K562 (cell line): ENCODE results near the gene HEPACAM2. TPM values are rescaled to one million over a fixed set of nuclear protein-coding genes. Genes with fewer than 3 reads are reported as not detected.

Experiments used
- CBX2 ChIP-seq: fragments of 200-600 bp; sonication (generic); IDR thresholded peaks from one replicate; pipeline ENCODE4 v1.6.1; 2012; ENCODE audit warnings: mild to moderate bottlenecking, low read length, inconsistent platforms; ENCODE audit not compliant: insufficient read depth, poor library complexity, severe bottlenecking
- JUND ChIP-seq, 2 experiments: IDR thresholded peaks; 2 replicates in 1 of 2; 3 replicates in 1 of 2; pipeline ENCODE4 v1.6.1; 2011; ENCODE audit warnings: borderline replicate concordance in 2 of 2, low read depth in 2 of 2, low read length in 2 of 2, improper control_type of control experiment in 1 of 2, missing biosample characterization in 1 of 2, missing genetic modification characterization in 1 of 2, missing genetic modification reagents in 1 of 2
- PRPF4 ChIP-seq: fragments of 200-400 bp; formaldehyde crosslinking; IDR thresholded peaks from one replicate; pipeline ENCODE4 v1.6.1; 2017; ENCODE audit warnings: low read length, low read depth, mild to moderate bottlenecking; ENCODE audit not compliant: insufficient read depth, poor library complexity, severe bottlenecking
- SMAD3 ChIP-seq: fragments of 450-650 bp; formaldehyde crosslinking; conservative IDR thresholded peaks from 2 replicates; pipeline ENCODE4 v1.4.0; 2020; ENCODE audit warnings: mild to moderate bottlenecking
- ZBTB8A ChIP-seq: fragments of 450-650 bp; IDR thresholded peaks from 2 replicates; pipeline ENCODE4 v1.6.1; 2018; ENCODE audit warnings: mild to moderate bottlenecking, moderate library complexity; ENCODE audit not compliant: partially characterized antibody
- polyA plus RNA-seq, 8 experiments: library from polyadenylated mRNA; depleted of rRNA in 4 of 8; stranded (reverse) in 5 of 8; unstranded in 3 of 8; fragments of >200 nt; fragmentation: Nextera tagmentation in 2 of 8; fragmentation: Illumina TruSeq in 1 of 8; extraction: Ambion mirVana in 2 of 8; extraction: Trizol in 1 of 8; gene quantifications; 2 replicates each; pipeline versions ENCODE4 v1.2.1 to v1.2.3, GENCODE V29; 2011 to 2014; ENCODE audit warnings: inconsistent platforms in 1 of 8, missing spikeins in 1 of 8
- total RNA-seq, 7 experiments: library from RNA; depleted of rRNA in 6 of 7; stranded (reverse); fragments of >200 nt in 6 of 7; fragmentation: Illumina TruSeq in 2 of 7; extraction: Trizol in 2 of 7; gene quantifications; 2 replicates each; pipeline versions ENCODE4 v1.2.1 to v1.2.3, GENCODE V29; 2011 to 2021; ENCODE audit warnings: low replicate concordance in 1 of 7
- TF ChIP-seq, protein P1 (sequence below): fragments of 450-650 bp; IDR thresholded peaks from 2 replicates; pipeline ENCODE4 v1.6.1; 2016; ENCODE audit warnings: mild to moderate bottlenecking, moderate library complexity
- TF ChIP-seq, protein P2 (sequence below): fragments of 450-650 bp; IDR thresholded peaks from one replicate; pipeline ENCODE4 v1.6.1; 2018; ENCODE audit warnings: mild to moderate bottlenecking, moderate library complexity; ENCODE audit not compliant: partially characterized antibody
- TF ChIP-seq, protein P3 (sequence below): fragments of 250-450 bp; sonication (Bioruptor Pico); IDR thresholded peaks from 2 replicates; pipeline ENCODE4 v1.8.0; 2021; ENCODE audit warnings: mild to moderate bottlenecking, moderate library complexity

HEPACAM2 gene
- total and polyA plus RNA-seq, 9 of the 15 experiments (the other 6 are each of a cell fraction or from before 2014, with no cell fraction given), result 2.0 to 6.5 (median 3.9) TPM

DNA sequence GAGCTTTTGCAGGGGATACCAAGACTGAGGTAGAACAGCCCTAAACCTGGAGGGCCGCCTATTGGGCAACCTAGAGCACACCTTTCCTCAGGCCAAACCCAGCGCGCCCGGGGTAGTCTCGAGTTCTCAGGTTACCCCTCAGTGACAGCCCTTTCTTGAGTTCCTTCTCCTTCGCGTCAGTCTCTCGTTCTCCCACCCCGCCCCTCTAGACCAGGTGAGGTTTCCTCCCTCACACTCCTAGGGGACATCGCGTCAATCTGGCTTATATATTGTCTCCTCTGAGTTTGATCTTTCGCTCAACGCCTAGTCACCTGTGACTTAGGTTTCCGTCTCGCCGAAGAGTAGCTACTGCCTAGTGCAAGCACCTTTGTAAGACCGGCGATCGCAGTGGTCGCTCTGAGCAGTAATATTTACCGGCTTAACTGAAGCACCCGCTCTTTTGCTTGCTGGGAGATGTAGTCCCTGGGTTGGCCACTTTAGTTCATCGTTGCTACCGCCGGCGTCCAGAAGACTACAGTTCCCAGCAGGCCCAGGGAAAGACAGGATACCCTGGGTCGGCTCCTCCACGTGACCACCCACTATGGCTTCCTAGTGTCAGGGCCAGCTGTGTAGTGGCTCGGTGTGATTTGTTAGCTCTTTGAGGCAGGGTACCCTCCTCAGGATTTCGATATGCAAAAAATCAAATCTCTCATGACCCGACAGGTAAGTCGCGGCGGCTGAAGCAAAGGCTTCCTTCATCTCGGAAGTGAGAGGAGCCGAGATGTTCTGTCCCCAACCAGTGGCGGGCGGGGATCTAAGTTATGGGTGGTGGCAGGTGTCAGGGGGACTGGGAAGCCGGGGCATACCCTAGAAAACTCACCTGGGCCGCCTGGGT is 5.8 kb upstream of the HEPACAM2 start, which contains the start of gene VPS50 (continued):
- TF ChIP-seq, protein P1, sequence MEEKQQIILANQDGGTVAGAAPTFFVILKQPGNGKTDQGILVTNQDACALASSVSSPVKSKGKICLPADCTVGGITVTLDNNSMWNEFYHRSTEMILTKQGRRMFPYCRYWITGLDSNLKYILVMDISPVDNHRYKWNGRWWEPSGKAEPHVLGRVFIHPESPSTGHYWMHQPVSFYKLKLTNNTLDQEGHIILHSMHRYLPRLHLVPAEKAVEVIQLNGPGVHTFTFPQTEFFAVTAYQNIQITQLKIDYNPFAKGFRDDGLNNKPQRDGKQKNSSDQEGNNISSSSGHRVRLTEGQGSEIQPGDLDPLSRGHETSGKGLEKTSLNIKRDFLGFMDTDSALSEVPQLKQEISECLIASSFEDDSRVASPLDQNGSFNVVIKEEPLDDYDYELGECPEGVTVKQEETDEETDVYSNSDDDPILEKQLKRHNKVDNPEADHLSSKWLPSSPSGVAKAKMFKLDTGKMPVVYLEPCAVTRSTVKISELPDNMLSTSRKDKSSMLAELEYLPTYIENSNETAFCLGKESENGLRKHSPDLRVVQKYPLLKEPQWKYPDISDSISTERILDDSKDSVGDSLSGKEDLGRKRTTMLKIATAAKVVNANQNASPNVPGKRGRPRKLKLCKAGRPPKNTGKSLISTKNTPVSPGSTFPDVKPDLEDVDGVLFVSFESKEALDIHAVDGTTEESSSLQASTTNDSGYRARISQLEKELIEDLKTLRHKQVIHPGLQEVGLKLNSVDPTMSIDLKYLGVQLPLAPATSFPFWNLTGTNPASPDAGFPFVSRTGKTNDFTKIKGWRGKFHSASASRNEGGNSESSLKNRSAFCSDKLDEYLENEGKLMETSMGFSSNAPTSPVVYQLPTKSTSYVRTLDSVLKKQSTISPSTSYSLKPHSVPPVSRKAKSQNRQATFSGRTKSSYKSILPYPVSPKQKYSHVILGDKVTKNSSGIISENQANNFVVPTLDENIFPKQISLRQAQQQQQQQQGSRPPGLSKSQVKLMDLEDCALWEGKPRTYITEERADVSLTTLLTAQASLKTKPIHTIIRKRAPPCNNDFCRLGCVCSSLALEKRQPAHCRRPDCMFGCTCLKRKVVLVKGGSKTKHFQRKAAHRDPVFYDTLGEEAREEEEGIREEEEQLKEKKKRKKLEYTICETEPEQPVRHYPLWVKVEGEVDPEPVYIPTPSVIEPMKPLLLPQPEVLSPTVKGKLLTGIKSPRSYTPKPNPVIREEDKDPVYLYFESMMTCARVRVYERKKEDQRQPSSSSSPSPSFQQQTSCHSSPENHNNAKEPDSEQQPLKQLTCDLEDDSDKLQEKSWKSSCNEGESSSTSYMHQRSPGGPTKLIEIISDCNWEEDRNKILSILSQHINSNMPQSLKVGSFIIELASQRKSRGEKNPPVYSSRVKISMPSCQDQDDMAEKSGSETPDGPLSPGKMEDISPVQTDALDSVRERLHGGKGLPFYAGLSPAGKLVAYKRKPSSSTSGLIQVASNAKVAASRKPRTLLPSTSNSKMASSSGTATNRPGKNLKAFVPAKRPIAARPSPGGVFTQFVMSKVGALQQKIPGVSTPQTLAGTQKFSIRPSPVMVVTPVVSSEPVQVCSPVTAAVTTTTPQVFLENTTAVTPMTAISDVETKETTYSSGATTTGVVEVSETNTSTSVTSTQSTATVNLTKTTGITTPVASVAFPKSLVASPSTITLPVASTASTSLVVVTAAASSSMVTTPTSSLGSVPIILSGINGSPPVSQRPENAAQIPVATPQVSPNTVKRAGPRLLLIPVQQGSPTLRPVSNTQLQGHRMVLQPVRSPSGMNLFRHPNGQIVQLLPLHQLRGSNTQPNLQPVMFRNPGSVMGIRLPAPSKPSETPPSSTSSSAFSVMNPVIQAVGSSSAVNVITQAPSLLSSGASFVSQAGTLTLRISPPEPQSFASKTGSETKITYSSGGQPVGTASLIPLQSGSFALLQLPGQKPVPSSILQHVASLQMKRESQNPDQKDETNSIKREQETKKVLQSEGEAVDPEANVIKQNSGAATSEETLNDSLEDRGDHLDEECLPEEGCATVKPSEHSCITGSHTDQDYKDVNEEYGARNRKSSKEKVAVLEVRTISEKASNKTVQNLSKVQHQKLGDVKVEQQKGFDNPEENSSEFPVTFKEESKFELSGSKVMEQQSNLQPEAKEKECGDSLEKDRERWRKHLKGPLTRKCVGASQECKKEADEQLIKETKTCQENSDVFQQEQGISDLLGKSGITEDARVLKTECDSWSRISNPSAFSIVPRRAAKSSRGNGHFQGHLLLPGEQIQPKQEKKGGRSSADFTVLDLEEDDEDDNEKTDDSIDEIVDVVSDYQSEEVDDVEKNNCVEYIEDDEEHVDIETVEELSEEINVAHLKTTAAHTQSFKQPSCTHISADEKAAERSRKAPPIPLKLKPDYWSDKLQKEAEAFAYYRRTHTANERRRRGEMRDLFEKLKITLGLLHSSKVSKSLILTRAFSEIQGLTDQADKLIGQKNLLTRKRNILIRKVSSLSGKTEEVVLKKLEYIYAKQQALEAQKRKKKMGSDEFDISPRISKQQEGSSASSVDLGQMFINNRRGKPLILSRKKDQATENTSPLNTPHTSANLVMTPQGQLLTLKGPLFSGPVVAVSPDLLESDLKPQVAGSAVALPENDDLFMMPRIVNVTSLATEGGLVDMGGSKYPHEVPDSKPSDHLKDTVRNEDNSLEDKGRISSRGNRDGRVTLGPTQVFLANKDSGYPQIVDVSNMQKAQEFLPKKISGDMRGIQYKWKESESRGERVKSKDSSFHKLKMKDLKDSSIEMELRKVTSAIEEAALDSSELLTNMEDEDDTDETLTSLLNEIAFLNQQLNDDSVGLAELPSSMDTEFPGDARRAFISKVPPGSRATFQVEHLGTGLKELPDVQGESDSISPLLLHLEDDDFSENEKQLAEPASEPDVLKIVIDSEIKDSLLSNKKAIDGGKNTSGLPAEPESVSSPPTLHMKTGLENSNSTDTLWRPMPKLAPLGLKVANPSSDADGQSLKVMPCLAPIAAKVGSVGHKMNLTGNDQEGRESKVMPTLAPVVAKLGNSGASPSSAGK, result no peak
- TF ChIP-seq CBX2 (no peak), SMAD3 (peak; percentile 60; the same call in 1 of the 2 replicates), ZBTB8A (no peak), PRPF4 (no peak), JUND (IDR thresholded peaks at IDR 0.05; ENCODE audit: borderline replicate concordance, low read depth, low read length) (peak; percentile 65), JUND (tag; IDR thresholded peaks at IDR 0.05; ENCODE audit: borderline replicate concordance, low read depth, low read length) (peak; percentile 52; the same call in 1 of the 3 replicates)
- TF ChIP-seq, protein P2, sequence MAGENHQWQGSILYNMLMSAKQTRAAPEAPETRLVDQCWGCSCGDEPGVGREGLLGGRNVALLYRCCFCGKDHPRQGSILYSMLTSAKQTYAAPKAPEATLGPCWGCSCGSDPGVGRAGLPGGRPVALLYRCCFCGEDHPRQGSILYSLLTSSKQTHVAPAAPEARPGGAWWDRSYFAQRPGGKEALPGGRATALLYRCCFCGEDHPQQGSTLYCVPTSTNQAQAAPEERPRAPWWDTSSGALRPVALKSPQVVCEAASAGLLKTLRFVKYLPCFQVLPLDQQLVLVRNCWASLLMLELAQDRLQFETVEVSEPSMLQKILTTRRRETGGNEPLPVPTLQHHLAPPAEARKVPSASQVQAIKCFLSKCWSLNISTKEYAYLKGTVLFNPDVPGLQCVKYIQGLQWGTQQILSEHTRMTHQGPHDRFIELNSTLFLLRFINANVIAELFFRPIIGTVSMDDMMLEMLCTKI, result no peak
- TF ChIP-seq, protein P3, sequence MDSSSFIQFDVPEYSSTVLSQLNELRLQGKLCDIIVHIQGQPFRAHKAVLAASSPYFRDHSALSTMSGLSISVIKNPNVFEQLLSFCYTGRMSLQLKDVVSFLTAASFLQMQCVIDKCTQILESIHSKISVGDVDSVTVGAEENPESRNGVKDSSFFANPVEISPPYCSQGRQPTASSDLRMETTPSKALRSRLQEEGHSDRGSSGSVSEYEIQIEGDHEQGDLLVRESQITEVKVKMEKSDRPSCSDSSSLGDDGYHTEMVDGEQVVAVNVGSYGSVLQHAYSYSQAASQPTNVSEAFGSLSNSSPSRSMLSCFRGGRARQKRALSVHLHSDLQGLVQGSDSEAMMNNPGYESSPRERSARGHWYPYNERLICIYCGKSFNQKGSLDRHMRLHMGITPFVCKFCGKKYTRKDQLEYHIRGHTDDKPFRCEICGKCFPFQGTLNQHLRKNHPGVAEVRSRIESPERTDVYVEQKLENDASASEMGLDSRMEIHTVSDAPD, result no peak
